Prostate gland (tissue), 2 donors: ENCODE measurements around the gene PANK2.

Source experiments
- POLR2A ChIP-seq: fragments of 450-650 bp; IDR thresholded peaks from one replicate; pipeline ENCODE4 v1.6.1; 2016; ENCODE audit warnings: antibody characterized with exemption, mild to moderate bottlenecking
- POLR2AphosphoS5 ChIP-seq: sonication (generic); formaldehyde crosslinking; IDR thresholded peaks from one replicate; pipeline ENCODE4 v1.6.1; 2017; ENCODE audit warnings: antibody characterized with exemption
- TF ChIP-seq, protein P1 (sequence below), 4 experiments: fragments of 200-600 bp in 2 of 4; fragments of 450-650 bp in 2 of 4; sonication (generic) in 2 of 4; IDR thresholded peaks; 1 replicate in 3 of 4; 2 replicates in 1 of 4; pipeline ENCODE4 v1.5.1; 2016 to 2019; ENCODE audit warnings: antibody characterized with exemption in 4 of 4, mild to moderate bottlenecking in 2 of 4, moderate library complexity in 2 of 4

DNA sequence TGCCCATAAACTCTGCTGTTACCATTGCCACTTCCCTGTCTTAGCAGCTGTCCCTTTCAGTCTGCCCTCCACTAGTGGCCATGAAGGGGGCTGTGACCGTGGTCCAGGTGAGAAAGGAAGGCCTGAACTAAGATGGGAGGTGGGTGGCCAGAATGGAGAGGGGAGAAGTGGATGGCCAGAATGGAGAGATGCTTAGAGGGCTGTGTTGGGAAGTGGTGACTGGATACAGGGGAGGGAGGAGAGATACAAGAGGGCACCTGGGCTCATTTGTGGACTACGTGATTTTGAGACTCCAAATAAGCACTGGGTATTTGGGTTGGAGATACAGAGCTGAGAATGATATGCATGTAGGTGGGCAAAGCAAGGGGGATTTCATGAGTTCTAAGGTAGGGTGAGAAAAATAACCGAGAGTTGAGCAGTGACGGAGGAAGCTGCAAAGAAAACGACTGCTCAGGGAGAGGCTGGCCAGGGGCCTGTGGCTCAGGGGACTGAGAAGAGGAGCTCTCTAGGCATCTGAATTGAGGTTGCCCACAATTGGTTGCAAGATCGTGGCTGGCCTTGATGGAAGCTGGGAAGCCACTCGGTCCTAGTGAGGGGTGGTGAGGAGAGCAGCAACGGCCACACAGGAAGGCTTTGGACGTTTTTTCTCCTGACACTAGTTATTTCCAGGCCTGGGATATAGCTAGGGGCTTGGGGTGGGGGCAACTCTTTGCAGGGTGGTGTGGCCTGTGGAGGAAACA, 36.9 kb downstream of the PANK2 start:
- TF ChIP-seq POLR2AphosphoS5 (no peak), POLR2A (no peak)
- TF ChIP-seq, protein P1, sequence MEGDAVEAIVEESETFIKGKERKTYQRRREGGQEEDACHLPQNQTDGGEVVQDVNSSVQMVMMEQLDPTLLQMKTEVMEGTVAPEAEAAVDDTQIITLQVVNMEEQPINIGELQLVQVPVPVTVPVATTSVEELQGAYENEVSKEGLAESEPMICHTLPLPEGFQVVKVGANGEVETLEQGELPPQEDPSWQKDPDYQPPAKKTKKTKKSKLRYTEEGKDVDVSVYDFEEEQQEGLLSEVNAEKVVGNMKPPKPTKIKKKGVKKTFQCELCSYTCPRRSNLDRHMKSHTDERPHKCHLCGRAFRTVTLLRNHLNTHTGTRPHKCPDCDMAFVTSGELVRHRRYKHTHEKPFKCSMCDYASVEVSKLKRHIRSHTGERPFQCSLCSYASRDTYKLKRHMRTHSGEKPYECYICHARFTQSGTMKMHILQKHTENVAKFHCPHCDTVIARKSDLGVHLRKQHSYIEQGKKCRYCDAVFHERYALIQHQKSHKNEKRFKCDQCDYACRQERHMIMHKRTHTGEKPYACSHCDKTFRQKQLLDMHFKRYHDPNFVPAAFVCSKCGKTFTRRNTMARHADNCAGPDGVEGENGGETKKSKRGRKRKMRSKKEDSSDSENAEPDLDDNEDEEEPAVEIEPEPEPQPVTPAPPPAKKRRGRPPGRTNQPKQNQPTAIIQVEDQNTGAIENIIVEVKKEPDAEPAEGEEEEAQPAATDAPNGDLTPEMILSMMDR (IDR thresholded peaks at IDR 0.05): no peak
